Measurements from ENCODE around the gene LRRC8C.

Gene LRRC8C

DNA sequence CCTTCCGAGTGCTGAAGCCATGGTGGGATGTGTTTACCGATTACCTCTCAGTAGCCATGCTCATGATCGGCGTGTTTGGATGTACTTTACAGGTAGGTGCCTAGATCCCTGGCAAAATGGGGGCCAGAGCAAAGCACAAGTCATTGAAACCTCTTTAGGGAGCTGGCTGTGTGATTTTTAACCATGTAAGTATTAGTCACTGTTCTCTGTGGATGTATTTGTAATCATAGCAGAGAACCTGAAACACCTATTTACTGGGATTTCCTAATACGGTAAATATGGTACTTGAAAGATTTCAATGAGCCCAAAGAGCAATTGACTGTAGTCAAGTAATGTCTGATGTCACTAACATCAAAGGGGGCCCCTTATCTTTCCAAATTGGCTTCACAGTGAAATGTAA lies 53.6 kb downstream of the LRRC8C start:
- no peak overlapping the region for H2AFZ ChIP-seq (ENCODE audit: low read depth, low read length, severe bottlenecking)

DNA sequence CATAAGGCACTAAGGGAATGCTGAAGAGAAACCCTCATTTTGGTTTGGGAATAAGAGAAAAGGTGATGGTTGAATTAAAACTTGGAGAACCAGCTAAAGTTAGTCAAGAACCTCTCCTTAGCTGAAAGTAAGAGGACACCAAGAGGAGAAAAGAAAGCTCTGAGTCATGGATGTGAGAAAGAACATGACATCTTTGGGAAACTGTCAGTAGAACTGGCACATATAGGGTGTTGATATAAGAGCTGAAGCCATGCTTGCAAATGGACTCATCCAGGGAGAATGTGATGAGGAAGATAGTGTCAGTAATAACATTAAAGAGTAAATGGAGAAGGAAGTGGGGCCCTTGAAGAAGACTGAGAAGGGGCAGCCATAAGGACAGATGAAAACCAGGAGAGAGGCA lies 54.3 kb downstream of the LRRC8C start:
- Histone ChIP-seq H2AFZ (ENCODE audit: low read depth, low read length, severe bottlenecking) (no peak overlapping the region), H4K20me1 (ENCODE audit: low read depth, low read length) (no peaks in the 10 kb centered on the region), H3K79me2 (ENCODE audit: insufficient read depth, low read length) (no peaks in the 10 kb centered on the region), H3K9me3 (ENCODE audit: insufficient read depth, low read length) (no peaks in the 10 kb centered on the region), H3F3A (ENCODE audit: insufficient read depth) (no peaks in the 10 kb centered on the region), H3K36me3 (ENCODE audit: low read length) (no peaks in the 10 kb centered on the region), H3K27ac (ENCODE audit: low read depth, low read length) (no peak overlapping the region), H3K4me3 (ENCODE audit: insufficient read depth, low read length, poor library complexity, severe bottlenecking) (no peak overlapping the region), H3K27me3 (ENCODE audit: low read length) (no peaks in the 10 kb centered on the region), H3K9ac (ENCODE audit: low read length) (no peak overlapping the region), H3K4me2 (ENCODE audit: low read depth, low read length, poor library complexity, severe bottlenecking) (no peak overlapping the region), H3K9me2 (replicated peaks; ENCODE audit: insufficient read depth, low read length) (no peaks in the 10 kb centered on the region)
- TF ChIP-seq, protein P1, sequence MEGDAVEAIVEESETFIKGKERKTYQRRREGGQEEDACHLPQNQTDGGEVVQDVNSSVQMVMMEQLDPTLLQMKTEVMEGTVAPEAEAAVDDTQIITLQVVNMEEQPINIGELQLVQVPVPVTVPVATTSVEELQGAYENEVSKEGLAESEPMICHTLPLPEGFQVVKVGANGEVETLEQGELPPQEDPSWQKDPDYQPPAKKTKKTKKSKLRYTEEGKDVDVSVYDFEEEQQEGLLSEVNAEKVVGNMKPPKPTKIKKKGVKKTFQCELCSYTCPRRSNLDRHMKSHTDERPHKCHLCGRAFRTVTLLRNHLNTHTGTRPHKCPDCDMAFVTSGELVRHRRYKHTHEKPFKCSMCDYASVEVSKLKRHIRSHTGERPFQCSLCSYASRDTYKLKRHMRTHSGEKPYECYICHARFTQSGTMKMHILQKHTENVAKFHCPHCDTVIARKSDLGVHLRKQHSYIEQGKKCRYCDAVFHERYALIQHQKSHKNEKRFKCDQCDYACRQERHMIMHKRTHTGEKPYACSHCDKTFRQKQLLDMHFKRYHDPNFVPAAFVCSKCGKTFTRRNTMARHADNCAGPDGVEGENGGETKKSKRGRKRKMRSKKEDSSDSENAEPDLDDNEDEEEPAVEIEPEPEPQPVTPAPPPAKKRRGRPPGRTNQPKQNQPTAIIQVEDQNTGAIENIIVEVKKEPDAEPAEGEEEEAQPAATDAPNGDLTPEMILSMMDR (IDR thresholded peaks at IDR 0.05; ENCODE audit: insufficient read depth, low read length, poor library complexity, severe bottlenecking) = no peak
- no peak for TF ChIP-seq EZH2phosphoT487 (conservative IDR thresholded peaks at IDR 0.05; ENCODE audit: low read length)

More for the DNA sequence above, 53.6 kb downstream of the LRRC8C start:
- no peak overlapping the region for H3K9ac ChIP-seq (ENCODE audit: low read length)
- no peak overlapping the region for H3K4me3 ChIP-seq (ENCODE audit: insufficient read depth, low read length, poor library complexity, severe bottlenecking)
- no peaks in the 10 kb centered on the region for H3K9me2 ChIP-seq (replicated peaks; ENCODE audit: insufficient read depth, low read length)
- H3K27me3 ChIP-seq (ENCODE audit: low read length) = no peaks in the 10 kb centered on the region
- H3K79me2 ChIP-seq (ENCODE audit: insufficient read depth, low read length) = no peaks in the 10 kb centered on the region
- H3F3A ChIP-seq (ENCODE audit: insufficient read depth) = no peaks in the 10 kb centered on the region
- no peaks in the 10 kb centered on the region for H4K20me1 ChIP-seq (ENCODE audit: low read depth, low read length)
- no peak overlapping the region for H3K27ac ChIP-seq (ENCODE audit: low read depth, low read length)
- no peaks in the 10 kb centered on the region for H3K36me3 ChIP-seq (ENCODE audit: low read length)
- no peaks in the 10 kb centered on the region for H3K9me3 ChIP-seq (ENCODE audit: insufficient read depth, low read length)
- no peak overlapping the region for H3K4me2 ChIP-seq (ENCODE audit: low read depth, low read length, poor library complexity, severe bottlenecking)
- TF ChIP-seq, protein P1 (IDR thresholded peaks at IDR 0.05; ENCODE audit: insufficient read depth, low read length, poor library complexity, severe bottlenecking) = no peak
- TF ChIP-seq EZH2phosphoT487 (conservative IDR thresholded peaks at IDR 0.05; ENCODE audit: low read length) = no peak

DNA sequence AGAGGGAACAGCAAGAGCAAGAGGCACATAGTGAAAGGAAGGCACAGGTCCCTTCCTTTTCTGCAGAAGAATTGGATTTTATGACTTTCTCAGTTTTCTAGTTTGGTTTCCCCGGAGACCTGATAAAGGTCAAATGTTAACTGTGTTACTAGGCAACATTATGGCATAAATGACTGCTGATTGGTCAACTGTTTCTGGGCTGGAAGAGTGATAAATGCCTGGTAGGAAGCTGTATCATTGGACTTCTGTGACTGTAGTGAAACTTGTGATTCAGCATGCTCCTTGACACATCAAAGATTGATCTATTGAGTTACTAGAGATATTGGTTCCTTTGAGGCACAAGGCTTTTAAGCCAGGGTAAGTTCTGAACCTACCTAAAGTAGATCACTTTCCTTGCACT lies 55.7 kb downstream of the LRRC8C start:
- Histone ChIP-seq H3K4me2 (ENCODE audit: low read depth, low read length, poor library complexity, severe bottlenecking) (no peak overlapping the region), H2AFZ (ENCODE audit: low read depth, low read length, severe bottlenecking) (no peak overlapping the region), H4K20me1 (ENCODE audit: low read depth, low read length) (no peaks in the 10 kb centered on the region), H3K79me2 (ENCODE audit: insufficient read depth, low read length) (no peaks in the 10 kb centered on the region), H3K9me2 (replicated peaks; ENCODE audit: insufficient read depth, low read length) (no peaks in the 10 kb centered on the region), H3K9me3 (ENCODE audit: insufficient read depth, low read length) (no peaks in the 10 kb centered on the region), H3K27ac (ENCODE audit: low read depth, low read length) (no peak overlapping the region), H3K36me3 (ENCODE audit: low read length) (no peaks in the 10 kb centered on the region), H3F3A (ENCODE audit: insufficient read depth) (no peaks in the 10 kb centered on the region), H3K9ac (ENCODE audit: low read length) (no peak overlapping the region), H3K4me3 (ENCODE audit: insufficient read depth, low read length, poor library complexity, severe bottlenecking) (no peak overlapping the region), H3K27me3 (ENCODE audit: low read length) (no peaks in the 10 kb centered on the region)
- TF ChIP-seq, protein P1 (IDR thresholded peaks at IDR 0.05; ENCODE audit: insufficient read depth, low read length, poor library complexity, severe bottlenecking) = no peak
- no peak for TF ChIP-seq EZH2phosphoT487 (conservative IDR thresholded peaks at IDR 0.05; ENCODE audit: low read length)
